Measurements from ENCODE around the gene AIF1L.

- TF ChIP-seq CTCF (conservative IDR thresholded peaks at IDR 0.05 in 1 of 2, IDR thresholded peaks at IDR 0.05 in 1 of 2; ENCODE audit: low read depth in 1 of 2, low read length in 2 of 2) (no peak), EZH2 (IDR thresholded peaks at IDR 0.05; ENCODE audit: low read length, missing control alignments) (no peak)
Observed at GRCh38 chr9:131121346-131121745, 25.0 kb downstream of the AIF1L start.

Measured in fibroblast of lung (primary cell).